ENCODE results near the gene PPP2R2D. TPM values are rescaled to one million over a fixed set of nuclear protein-coding genes. Genes with fewer than 3 reads are reported as not detected.
"Not testable (repeated sequence)": the region's sequence is repeated elsewhere in the genome, so short reads cannot be mapped to it uniquely, and the experiment has no call there.

Gene PPP2R2D
- polyA plus RNA-seq, 4 donors, result 43.2 to 52.5 (median 45.3) TPM

- DNase-seq (ENCODE audit: low read depth in 4 of 4, low spot score in 3 of 4), result no peak
These were observed 44.3 kb downstream of the PPP2R2D start for GRCh38 chr10:131944976-131945695.

- no peak for DNase-seq (ENCODE audit: low read depth in 4 of 4, low spot score in 3 of 4)
These were observed 45.5 kb downstream of the PPP2R2D start for GRCh38 chr10:131946321-131946751.

- no peak for DNase-seq (ENCODE audit: low read depth in 4 of 4, low spot score in 3 of 4)
These were observed 46.1 kb downstream of the PPP2R2D start for GRCh38 chr10:131946880-131947279.

- DNase-seq (ENCODE audit: low read depth in 4 of 4, low spot score in 3 of 4), result no peak
These were observed 47.0 kb downstream of the PPP2R2D start for GRCh38 chr10:131947631-131948347.

GRCh38 chr10:131948501-131948900, 47.7 kb downstream of the PPP2R2D start:
- DNase-seq (ENCODE audit: low read depth in 4 of 4, low spot score in 3 of 4), result no peak

- DNase-seq (ENCODE audit: low read depth in 4 of 4, low spot score in 3 of 4), result no peak
These were observed 48.4 kb downstream of the PPP2R2D start for GRCh38 chr10:131949041-131949862.

- not testable (repeated sequence) for DNase-seq (ENCODE audit: low read depth in 4 of 4, low spot score in 3 of 4)
These were observed 49.1 kb downstream of the PPP2R2D start for GRCh38 chr10:131949908-131950307.

GRCh38 chr10:131954356-131954965, 53.7 kb downstream of the PPP2R2D start:
- DNase-seq (ENCODE audit: low read depth in 4 of 4, low spot score in 3 of 4), result no peak

GRCh38 chr10:131955591-131956340, 55.0 kb downstream of the PPP2R2D start:
- DNase-seq (ENCODE audit: low read depth in 4 of 4, low spot score in 3 of 4), result no peak

- no peak for DNase-seq (ENCODE audit: low read depth in 4 of 4, low spot score in 3 of 4)
These were observed 59.0 kb downstream of the PPP2R2D start for GRCh38 chr10:131959841-131960240.

GRCh38 chr10:131960631-131961046, 59.8 kb downstream of the PPP2R2D start:
- DNase-seq (ENCODE audit: low read depth in 4 of 4, low spot score in 3 of 4), result no peak

GRCh38 chr10:131961047-131961776, 60.4 kb downstream of the PPP2R2D start:
- DNase-seq (ENCODE audit: low read depth in 4 of 4, low spot score in 3 of 4), result no peak

GRCh38 chr10:131961777-131962662, 61.2 kb downstream of the PPP2R2D start:
- DNase-seq (ENCODE audit: low read depth in 4 of 4, low spot score in 3 of 4), result no peak

- DNase-seq (ENCODE audit: low read depth in 4 of 4, low spot score in 3 of 4), result no peak
These were observed 62.5 kb downstream of the PPP2R2D start for GRCh38 chr10:131963350-131963749.

- no peak for DNase-seq (ENCODE audit: low read depth in 4 of 4, low spot score in 3 of 4)
These were observed 63.0 kb downstream of the PPP2R2D start for GRCh38 chr10:131963811-131964210.

GRCh38 chr10:131964298-131964697, 63.5 kb downstream of the PPP2R2D start:
- DNase-seq (ENCODE audit: low read depth in 4 of 4, low spot score in 3 of 4), result no peak

- no peak for DNase-seq (ENCODE audit: low read depth in 4 of 4, low spot score in 3 of 4)
These were observed 68.1 kb downstream of the PPP2R2D start for GRCh38 chr10:131968949-131969348.

- DNase-seq (ENCODE audit: low read depth in 4 of 4, low spot score in 3 of 4), result no peak
These were observed 70.1 kb downstream of the PPP2R2D start for GRCh38 chr10:131970946-131971345.
